Mesothelial cell of epicardium (in vitro differentiated cells): Measurements from ENCODE around the gene RAB1B. TPM values are rescaled to one million over a fixed set of nuclear protein-coding genes. Genes with fewer than 3 reads are reported as not detected.
A peak's percentile ranks its signal among the peaks of the same experiment; 100 is the strongest.
"Not testable (repeated sequence)": the region's sequence is repeated elsewhere in the genome, so short reads cannot be mapped to it uniquely, and the experiment has no call there.

ENCODE experiments used
- DNase-seq, 2 experiments: peaks; one replicate each; pipeline ENCODE4 v3.0.0; 2021; ENCODE audit warnings: low spot score in 2 of 2; ENCODE audit not compliant: unreplicated experiment in 2 of 2
- H3K27ac Mint-ChIP-seq: 2 replicates; pipeline ENCODE4 v1.8.0; 2021; ENCODE audit warnings: mixed read lengths
- H3K27me3 Mint-ChIP-seq: 2 replicates; pipeline ENCODE4 v1.8.0; 2021; ENCODE audit warnings: low read depth, mixed read lengths
- H3K36me3 Mint-ChIP-seq: 2 replicates; pipeline ENCODE4 v1.8.0; 2021; ENCODE audit warnings: mixed read lengths
- H3K4me1 Mint-ChIP-seq: 2 replicates; pipeline ENCODE4 v1.8.0; 2021; ENCODE audit warnings: mixed read lengths
- H3K4me3 Mint-ChIP-seq: 2 replicates; pipeline ENCODE4 v1.8.0; 2021; ENCODE audit warnings: mild to moderate bottlenecking, moderate library complexity, mixed read lengths
- H3K9me3 Mint-ChIP-seq: 2 replicates; pipeline ENCODE4 v1.8.0; 2021; ENCODE audit warnings: mixed read lengths
- CTCF ChIP-seq: fragments of 200-600 bp; sonication (generic); IDR thresholded peaks from one replicate; pipeline ENCODE4 v1.5.0; 2021; ENCODE audit warnings: antibody characterized with exemption; ENCODE audit not compliant: unreplicated experiment
- total RNA-seq: library from RNA; stranded (reverse); gene quantifications from 3 replicates; pipeline ENCODE4 v1.2.1, GENCODE V29; 2021

Gene RAB1B
- total RNA-seq, 1 donor from 2014 or later = 91.8 TPM

GRCh38 chr11:66275396-66275795 is 7.0 kb downstream of the RAB1B start:
- no peak for DNase-seq
- Mint-ChIP-seq H3K4me3 (no peak overlapping the region), H3K9me3 (no peaks in the 10 kb centered on the region), H3K27ac (no peak overlapping the region), H3K36me3 (peaks cover 24% of the 10 kb centered on the region), H3K27me3 (peaks cover 4% of the 10 kb centered on the region), H3K4me1 (peaks cover 7% of the 10 kb centered on the region)
- TF ChIP-seq CTCF = no peak

GRCh38 chr11:66275984-66276612 is 7.7 kb downstream of the RAB1B start:
- no peak for DNase-seq
- H3K27me3 Mint-ChIP-seq = peaks cover 7% of the 10 kb centered on the region
- peaks cover 21% of the 10 kb centered on the region for H3K36me3 Mint-ChIP-seq
- H3K4me3 Mint-ChIP-seq = no peak overlapping the region
- no peaks in the 10 kb centered on the region for H3K9me3 Mint-ChIP-seq
- H3K27ac Mint-ChIP-seq = no peak overlapping the region
- H3K4me1 Mint-ChIP-seq = peaks cover 7% of the 10 kb centered on the region
- TF ChIP-seq CTCF = no peak

GRCh38 chr11:66276619-66277018 is 8.2 kb downstream of the RAB1B start:
- not testable (repeated sequence) for H3K27ac Mint-ChIP-seq, H3K4me3 Mint-ChIP-seq, H3K9me3 Mint-ChIP-seq, DNase-seq, H3K4me1 Mint-ChIP-seq, H3K27me3 Mint-ChIP-seq
- peaks cover 21% of the 10 kb centered on the region for H3K36me3 Mint-ChIP-seq

- peak overlapping the region; percentile 44 for H3K4me3 Mint-ChIP-seq
- H3K4me1 Mint-ChIP-seq, H3K27ac Mint-ChIP-seq, DNase-seq, H3K9me3 Mint-ChIP-seq, H3K27me3 Mint-ChIP-seq: not testable (repeated sequence)
- peaks cover 17% of the 10 kb centered on the region for H3K36me3 Mint-ChIP-seq
Observed at GRCh38 chr11:66277064-66277463, 8.6 kb downstream of the RAB1B start.

- Mint-ChIP-seq H3K27ac (no peak within 1 kb of the TSS), H3K27me3 (peaks cover 8% of the 10 kb centered on the region), H3K4me3 (peak within 1 kb of the TSS; percentile 64), H3K36me3 (peaks cover 13% of the 10 kb centered on the region), H3K9me3 (no peaks in the 10 kb centered on the region), H3K4me1 (peaks cover 7% of the 10 kb centered on the region)
- no peak for TF ChIP-seq CTCF
- peak in 1 of 2 experiments; percentile 62 for DNase-seq
Observed at GRCh38 chr11:66277471-66278362, 9.3 kb downstream of the RAB1B start, which contains the start of gene CNIH2. CNIH2 (plus strand) TSS chr11:66278175; CDS start chr11:66278457, 282 bp downstream.

GRCh38 chr11:66278363-66279091 is 10.1 kb downstream of the RAB1B start:
- H3K9me3 Mint-ChIP-seq = no peaks in the 10 kb centered on the region
- DNase-seq = no peak
- H3K27ac Mint-ChIP-seq = no peak overlapping the region
- peaks cover 8% of the 10 kb centered on the region for H3K27me3 Mint-ChIP-seq
- H3K4me1 Mint-ChIP-seq = peaks cover 7% of the 10 kb centered on the region
- no peak for TF ChIP-seq CTCF
- peaks cover 9% of the 10 kb centered on the region for H3K36me3 Mint-ChIP-seq
- H3K4me3 Mint-ChIP-seq = peak overlapping the region; percentile 64
